GM12891 (cell line): ENCODE measurements around the gene HELZ2.

ENCODE experiments used
- PAX5 ChIP-seq: IDR thresholded peaks from 2 replicates; pipeline ENCODE4 v1.6.1; 2011; ENCODE audit warnings: low read length, moderate library complexity, mild to moderate bottlenecking; ENCODE audit not compliant: insufficient read depth, severe bottlenecking
- POLR2A ChIP-seq: IDR thresholded peaks from 2 replicates; pipeline ENCODE4 v1.6.1; 2011; ENCODE audit warnings: low read depth, low read length, control low read depth
- POLR2AphosphoS5 ChIP-seq: IDR thresholded peaks from 2 replicates; pipeline ENCODE4 v1.6.1; 2011; ENCODE audit warnings: low read depth, low read length, control low read depth
- POU2F2 ChIP-seq: IDR thresholded peaks from 2 replicates; pipeline ENCODE4 v1.6.1; 2011; ENCODE audit warnings: low read depth, mild to moderate bottlenecking, control low read depth, low read length, moderate library complexity
- SPI1 ChIP-seq: IDR thresholded peaks from 2 replicates; pipeline ENCODE4 v1.6.1; 2011; ENCODE audit warnings: low read depth, low read length, control low read depth
- TAF1 ChIP-seq: IDR thresholded peaks from 2 replicates; pipeline ENCODE4 v1.6.1; 2011; ENCODE audit warnings: low read depth, low read length, control low read depth

- no peak for TF ChIP-seq POLR2A
- TF ChIP-seq TAF1: no peak
- TF ChIP-seq POLR2AphosphoS5: no peak
- no peak for TF ChIP-seq PAX5
- TF ChIP-seq SPI1: no peak
- TF ChIP-seq POU2F2: no peak
These were observed 6.9 kb upstream of the HELZ2 start for GRCh38 chr20:63580796-63581461.
